PC-9 (cell line): Measurements from ENCODE around the gene PSMD12.

ENCODE experiments used
- EZH2 ChIP-seq: fragments of 200-600 bp; sonication (generic); IDR thresholded peaks from 2 replicates; pipeline ENCODE4 v1.8.0; 2017; ENCODE audit warnings: antibody characterized with exemption, low read depth
- TF ChIP-seq, protein P1 (sequence below): fragments of 200-600 bp; sonication (generic); conservative IDR thresholded peaks from 2 replicates; pipeline ENCODE4 v1.6.1; 2017; ENCODE audit warnings: mixed run types, antibody characterized with exemption, mild to moderate bottlenecking, moderate library complexity

DNA sequence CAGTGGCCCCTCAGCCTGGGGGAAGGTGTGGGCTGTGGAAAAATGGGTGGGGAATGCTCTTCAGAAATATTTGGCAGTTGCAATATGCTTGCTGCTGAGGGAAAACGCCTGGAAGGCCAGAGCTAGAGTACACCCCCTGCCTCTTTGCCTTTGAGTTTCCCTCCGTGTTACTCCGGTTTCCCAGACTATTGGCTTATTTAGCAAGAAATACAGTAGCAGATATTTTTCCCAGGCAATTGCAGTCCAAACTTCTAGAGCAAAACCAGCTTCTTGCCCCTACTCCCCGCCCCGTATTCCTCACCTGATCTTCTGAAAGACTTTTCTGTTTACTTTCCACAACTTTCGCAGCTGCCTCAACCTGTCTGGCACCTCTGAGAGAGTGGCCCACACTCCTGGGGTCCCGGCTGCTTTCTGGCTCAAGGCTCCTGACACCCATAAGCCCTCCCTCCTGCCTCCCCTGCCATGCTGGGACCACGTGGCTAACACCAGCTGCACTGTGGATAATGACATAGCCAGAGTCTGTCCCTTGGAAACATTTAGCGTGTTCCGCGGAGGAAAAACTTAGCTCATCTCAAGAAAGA is 75.6 kb downstream of the PSMD12 start:
- TF ChIP-seq, protein P1, sequence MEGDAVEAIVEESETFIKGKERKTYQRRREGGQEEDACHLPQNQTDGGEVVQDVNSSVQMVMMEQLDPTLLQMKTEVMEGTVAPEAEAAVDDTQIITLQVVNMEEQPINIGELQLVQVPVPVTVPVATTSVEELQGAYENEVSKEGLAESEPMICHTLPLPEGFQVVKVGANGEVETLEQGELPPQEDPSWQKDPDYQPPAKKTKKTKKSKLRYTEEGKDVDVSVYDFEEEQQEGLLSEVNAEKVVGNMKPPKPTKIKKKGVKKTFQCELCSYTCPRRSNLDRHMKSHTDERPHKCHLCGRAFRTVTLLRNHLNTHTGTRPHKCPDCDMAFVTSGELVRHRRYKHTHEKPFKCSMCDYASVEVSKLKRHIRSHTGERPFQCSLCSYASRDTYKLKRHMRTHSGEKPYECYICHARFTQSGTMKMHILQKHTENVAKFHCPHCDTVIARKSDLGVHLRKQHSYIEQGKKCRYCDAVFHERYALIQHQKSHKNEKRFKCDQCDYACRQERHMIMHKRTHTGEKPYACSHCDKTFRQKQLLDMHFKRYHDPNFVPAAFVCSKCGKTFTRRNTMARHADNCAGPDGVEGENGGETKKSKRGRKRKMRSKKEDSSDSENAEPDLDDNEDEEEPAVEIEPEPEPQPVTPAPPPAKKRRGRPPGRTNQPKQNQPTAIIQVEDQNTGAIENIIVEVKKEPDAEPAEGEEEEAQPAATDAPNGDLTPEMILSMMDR: no peak
- no peak for TF ChIP-seq EZH2
